ENCODE measurements around the gene PTGS1. TPM values are rescaled to one million over a fixed set of nuclear protein-coding genes. Genes with fewer than 3 reads are reported as not detected.

PTGS1 gene
- total RNA-seq, 1 donor from 2014 or later, result 2.2 TPM

GRCh38 chr9:122379340-122379739 lies 8.5 kb downstream of the PTGS1 start:
- H3K27me3 ChIP-seq, result peaks cover 4% of the 10 kb centered on the region
- H3K4me2 ChIP-seq, result no peak overlapping the region
- Mint-ChIP-seq H3K27me3 (ENCODE audit: insufficient read depth, low read depth) (peaks cover 11% of the 10 kb centered on the region), H3K9me3 (peaks cover 8% of the 10 kb centered on the region), H3K4me1 (peaks cover 29% of the 10 kb centered on the region), H3K36me3 (no peaks in the 10 kb centered on the region), H3K4me3 (no peak overlapping the region), H3K27ac (no peak overlapping the region)
- H4K20me1 ChIP-seq (ENCODE audit: low read depth), result no peaks in the 10 kb centered on the region
- TF ChIP-seq EZH2 (IDR thresholded peaks at IDR 0.05) (no peak), CTCF (IDR thresholded peaks at IDR 0.05) (peak; percentile 60), EZH2phosphoT487 (IDR thresholded peaks at IDR 0.05) (no peak)
- H3K4me3 ChIP-seq, result no peak overlapping the region
- no peak overlapping the region for H2AFZ ChIP-seq (replicated peaks)
- no peak overlapping the region for H3K27ac ChIP-seq
- peaks cover 4% of the 10 kb centered on the region for H3F3A ChIP-seq (ENCODE audit: low read depth)
- DNase-seq (ENCODE audit: low spot score), result no peak
- no peaks in the 10 kb centered on the region for H3K36me3 ChIP-seq
- no peaks in the 10 kb centered on the region for H3K9me3 ChIP-seq (ENCODE audit: low read depth)
- no peaks in the 10 kb centered on the region for H3K79me2 ChIP-seq (ENCODE audit: low read depth)
- H3K9ac ChIP-seq, result no peak overlapping the region
- peaks cover 24% of the 10 kb centered on the region for H3K4me1 ChIP-seq

- H3K27me3 ChIP-seq, result no peaks in the 10 kb centered on the region
- H3K4me1 ChIP-seq, result peaks cover 18% of the 10 kb centered on the region
- H3K4me3 ChIP-seq, result no peak overlapping the region
- no peaks in the 10 kb centered on the region for H3K79me2 ChIP-seq (ENCODE audit: low read depth)
- H3K9me3 ChIP-seq (ENCODE audit: low read depth), result no peaks in the 10 kb centered on the region
- H3K9ac ChIP-seq, result no peak overlapping the region
- no peak overlapping the region for H3K27ac Mint-ChIP-seq
- peaks cover 8% of the 10 kb centered on the region for H3K9me3 Mint-ChIP-seq
- no peak overlapping the region for H3K27ac ChIP-seq
- H4K20me1 ChIP-seq (ENCODE audit: low read depth), result no peaks in the 10 kb centered on the region
- H3K4me2 ChIP-seq, result no peak overlapping the region
- H3K27me3 Mint-ChIP-seq (ENCODE audit: insufficient read depth, low read depth), result peaks cover 9% of the 10 kb centered on the region
- H3K4me3 Mint-ChIP-seq, result no peak overlapping the region
- H3K4me1 Mint-ChIP-seq, result peaks cover 19% of the 10 kb centered on the region
- no peak for DNase-seq (ENCODE audit: low spot score)
- TF ChIP-seq EZH2phosphoT487 (IDR thresholded peaks at IDR 0.05) (no peak), EZH2 (IDR thresholded peaks at IDR 0.05) (no peak), CTCF (IDR thresholded peaks at IDR 0.05) (no peak)
- H3F3A ChIP-seq (ENCODE audit: low read depth), result no peaks in the 10 kb centered on the region
- no peaks in the 10 kb centered on the region for H3K36me3 ChIP-seq
- H2AFZ ChIP-seq (replicated peaks), result no peak overlapping the region
- H3K36me3 Mint-ChIP-seq, result no peaks in the 10 kb centered on the region
Observed at GRCh38 chr9:122380293-122380692, 9.5 kb downstream of the PTGS1 start.

GRCh38 chr9:122381206-122381950 lies 10.6 kb downstream of the PTGS1 start:
- Histone ChIP-seq H3K9ac (no peak overlapping the region), H2AFZ (replicated peaks) (no peak overlapping the region), H3F3A (ENCODE audit: low read depth) (no peaks in the 10 kb centered on the region), H3K79me2 (ENCODE audit: low read depth) (no peaks in the 10 kb centered on the region), H3K4me1 (peaks cover 7% of the 10 kb centered on the region), H3K9me3 (ENCODE audit: low read depth) (no peaks in the 10 kb centered on the region), H3K4me2 (no peak overlapping the region), H4K20me1 (ENCODE audit: low read depth) (no peaks in the 10 kb centered on the region), H3K4me3 (no peak overlapping the region), H3K27me3 (no peaks in the 10 kb centered on the region), H3K36me3 (no peaks in the 10 kb centered on the region), H3K27ac (no peak overlapping the region)
- no peak for DNase-seq (ENCODE audit: low spot score)
- Mint-ChIP-seq H3K27me3 (ENCODE audit: insufficient read depth, low read depth) (peaks cover 5% of the 10 kb centered on the region), H3K27ac (no peak overlapping the region), H3K4me3 (no peak overlapping the region), H3K4me1 (peaks cover 8% of the 10 kb centered on the region), H3K9me3 (peaks cover 6% of the 10 kb centered on the region), H3K36me3 (no peaks in the 10 kb centered on the region)
- TF ChIP-seq EZH2 (IDR thresholded peaks at IDR 0.05), result no peak
- TF ChIP-seq CTCF (IDR thresholded peaks at IDR 0.05), result no peak
- no peak for TF ChIP-seq EZH2phosphoT487 (IDR thresholded peaks at IDR 0.05)

All from neural progenitor cell (in vitro differentiated cells).